ENCODE results near the gene RTEL1.
"Not testable (repeated sequence)": the region's sequence is repeated elsewhere in the genome, so short reads cannot be mapped to it uniquely, and the experiment has no call there.

The RTEL1 gene

DNA sequence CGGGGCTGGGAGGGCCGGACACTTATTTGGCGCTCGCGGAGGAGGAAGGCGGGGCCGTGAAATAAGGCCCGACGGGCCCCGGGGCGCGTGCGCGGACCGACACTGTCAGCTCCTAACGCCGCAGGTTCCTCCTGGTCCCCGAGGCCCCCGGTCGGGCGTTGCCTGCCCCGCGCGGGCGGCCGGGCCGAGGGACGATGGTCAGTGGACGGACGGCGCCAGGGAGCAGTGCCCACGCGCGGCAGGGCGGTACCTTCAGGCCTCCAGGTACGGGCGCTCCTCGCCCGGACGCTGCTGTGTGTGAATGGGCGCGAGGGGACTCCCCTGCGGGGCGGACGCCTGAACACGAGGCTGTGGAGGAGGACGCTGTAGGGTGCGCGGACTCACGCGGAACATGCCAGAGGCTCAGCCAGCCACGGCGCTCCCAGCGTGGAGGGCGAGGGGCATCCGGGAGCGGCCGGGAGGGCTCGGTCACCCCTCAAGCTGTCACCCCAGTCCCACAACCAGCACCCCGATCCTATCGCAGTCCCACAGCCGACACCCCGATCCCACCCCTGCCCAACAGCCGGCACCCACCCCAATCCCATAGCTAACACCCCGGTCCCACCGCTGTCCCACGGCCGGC lies 30.9 kb upstream of the RTEL1 start:
- in situ Hi-C loops (cut with MboI; ENCODE audit: low sequenced_read_pairs): no loop called here

DNA sequence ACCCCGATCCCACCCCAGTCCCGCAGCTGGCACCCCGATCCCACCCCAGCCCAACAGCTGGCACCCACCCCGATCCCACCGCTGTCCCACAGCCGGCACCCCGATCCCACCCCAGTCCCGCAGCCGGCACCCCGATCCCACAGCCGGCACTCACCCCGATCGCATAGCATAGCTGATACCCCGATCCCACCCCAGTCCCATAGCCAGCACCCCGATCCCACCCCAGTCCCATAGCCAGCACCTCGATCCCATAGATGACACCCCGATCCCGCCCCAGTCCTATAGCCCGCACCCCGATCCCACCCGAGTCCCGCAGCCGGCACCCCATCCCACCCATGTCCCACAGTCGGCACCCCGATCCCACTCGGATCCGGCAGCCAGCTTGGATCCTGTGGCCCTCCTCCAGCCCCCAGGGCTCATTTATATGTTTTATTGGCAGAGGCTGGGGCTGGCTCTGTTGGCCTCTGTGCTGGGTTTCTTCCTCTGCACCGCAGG lies 30.3 kb upstream of the RTEL1 start:
- in situ Hi-C loops (cut with MboI; ENCODE audit: low sequenced_read_pairs): no loop called here

- in situ Hi-C loops (cut with MboI; ENCODE audit: low sequenced_read_pairs): no loop called here
Measured at GRCh38 chr20:63628246-63628975, 29.7 kb upstream of the RTEL1 start.

- in situ Hi-C loops (cut with MboI; ENCODE audit: low sequenced_read_pairs): not testable (repeated sequence)
Measured at GRCh38 chr20:63630956-63631355, 27.2 kb upstream of the RTEL1 start.

DNA sequence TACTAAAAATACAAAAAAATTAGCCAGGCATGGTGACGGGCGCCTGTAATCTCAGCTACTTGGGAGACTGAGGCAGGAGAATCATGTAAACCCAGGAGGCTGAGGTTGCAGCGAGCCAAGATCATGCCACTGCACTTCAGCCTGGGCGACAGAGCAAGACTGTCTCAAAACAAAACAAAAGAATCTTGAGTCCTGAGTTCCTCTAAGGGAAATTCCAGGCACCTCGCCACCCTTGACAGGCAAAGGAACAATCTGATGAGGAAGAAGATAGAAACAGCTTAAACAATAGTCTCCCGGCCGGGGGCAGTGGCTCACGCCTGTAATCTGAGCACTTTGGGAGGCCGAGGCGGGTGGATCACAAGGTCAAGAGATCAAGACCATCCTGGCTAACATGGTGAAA lies 26.7 kb upstream of the RTEL1 start:
- in situ Hi-C loops (cut with MboI; ENCODE audit: low sequenced_read_pairs): not testable (repeated sequence)

DNA sequence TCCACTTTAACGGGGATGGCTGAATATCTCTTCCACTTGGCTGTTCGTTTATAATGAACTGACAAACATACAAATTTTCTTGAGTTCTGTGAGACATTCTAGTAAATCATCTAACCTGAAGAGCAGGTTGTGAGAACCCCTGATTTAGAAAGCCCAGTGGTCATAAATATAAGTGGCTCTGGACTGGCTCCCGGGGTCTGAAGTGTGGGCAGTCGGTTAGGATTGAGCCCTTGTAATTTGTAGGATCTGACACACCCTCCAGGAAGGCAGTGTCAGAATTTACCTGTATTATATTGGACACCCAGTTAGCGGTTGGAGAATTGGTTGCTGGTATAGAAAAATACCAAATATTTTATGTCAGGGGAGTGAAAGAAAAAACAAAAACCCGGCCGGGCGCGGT lies 24.4 kb upstream of the RTEL1 start:
- in situ Hi-C loops (cut with MboI; ENCODE audit: low sequenced_read_pairs): no loop called here

GRCh38 chr20:63635431-63636141 lies 22.5 kb upstream of the RTEL1 start:
- in situ Hi-C loops (cut with MboI; ENCODE audit: low sequenced_read_pairs): no loop called here

DNA sequence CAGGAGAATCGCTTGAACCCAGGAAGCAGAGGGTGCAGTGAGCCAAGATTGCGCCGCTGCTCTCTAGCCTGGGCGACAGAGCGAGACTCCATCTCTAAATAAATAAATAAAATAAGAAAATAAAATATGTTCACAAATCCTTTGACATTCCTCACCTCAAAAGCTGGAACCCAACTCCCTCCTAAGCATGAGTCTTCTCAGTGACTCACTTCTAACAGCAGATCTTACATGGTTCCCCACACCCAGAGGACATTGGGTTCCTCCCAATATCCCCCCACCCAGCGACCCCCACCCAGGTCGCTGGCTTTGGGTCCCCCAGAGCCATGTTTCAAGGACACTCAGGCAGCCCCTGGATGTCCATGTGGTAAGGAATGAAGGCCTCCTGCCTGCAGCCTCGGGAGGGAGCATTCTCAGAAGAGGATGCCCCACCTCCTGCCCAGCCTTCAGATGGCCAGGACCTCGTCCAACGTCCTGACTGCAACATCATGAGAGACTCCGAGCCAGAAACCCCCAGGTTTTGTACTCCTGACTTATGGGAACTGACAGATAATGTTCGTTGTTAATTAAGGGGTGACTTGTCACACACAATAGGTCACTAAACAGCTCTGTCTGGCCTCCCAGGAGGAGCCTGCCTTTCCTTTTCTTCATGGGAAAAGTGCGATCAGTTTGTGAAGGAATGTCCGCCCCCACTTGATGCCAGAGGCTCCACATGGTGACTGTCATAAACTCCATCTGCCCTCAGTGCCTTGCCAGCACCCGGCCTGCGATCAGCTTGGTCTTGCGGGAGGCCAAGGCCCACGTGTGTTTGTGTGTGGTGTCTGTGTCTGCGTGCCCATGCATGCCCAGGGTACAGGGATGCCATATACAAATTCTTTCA lies 21.1 kb upstream of the RTEL1 start:
- in situ Hi-C loops (cut with MboI; ENCODE audit: low sequenced_read_pairs): no loop called here

- in situ Hi-C loops (cut with MboI; ENCODE audit: low sequenced_read_pairs): no loop called here
Measured at GRCh38 chr20:63639093-63639975, 18.8 kb upstream of the RTEL1 start.

DNA sequence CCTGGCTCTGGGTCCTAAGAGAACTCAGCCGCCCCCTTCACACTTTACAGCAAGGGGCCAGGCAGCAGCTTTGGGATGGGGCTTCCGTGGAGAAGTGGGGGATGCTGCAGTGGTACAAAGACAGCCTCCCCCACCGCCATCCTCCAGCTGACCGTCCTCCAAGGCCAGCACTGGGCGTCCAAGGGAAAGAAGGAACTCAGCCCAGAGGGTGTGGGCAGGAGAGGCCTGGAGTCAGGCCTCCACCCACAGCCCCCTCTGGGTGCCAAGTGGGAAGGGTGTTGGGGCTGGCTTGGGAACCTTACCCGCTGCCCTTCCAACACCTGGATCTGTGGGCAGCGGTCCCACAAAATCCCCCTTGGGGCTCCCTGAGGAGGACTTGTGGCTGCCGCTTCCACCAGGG lies 18.0 kb upstream of the RTEL1 start:
- in situ Hi-C loops (cut with MboI; ENCODE audit: low sequenced_read_pairs): no loop called here

- in situ Hi-C loops (cut with MboI; ENCODE audit: low sequenced_read_pairs): not testable (repeated sequence)
Measured at GRCh38 chr20:63640686-63641085, 17.4 kb upstream of the RTEL1 start.

- in situ Hi-C loops (cut with MboI; ENCODE audit: low sequenced_read_pairs): no loop called here
Measured at GRCh38 chr20:63641146-63641791, 16.8 kb upstream of the RTEL1 start.

DNA sequence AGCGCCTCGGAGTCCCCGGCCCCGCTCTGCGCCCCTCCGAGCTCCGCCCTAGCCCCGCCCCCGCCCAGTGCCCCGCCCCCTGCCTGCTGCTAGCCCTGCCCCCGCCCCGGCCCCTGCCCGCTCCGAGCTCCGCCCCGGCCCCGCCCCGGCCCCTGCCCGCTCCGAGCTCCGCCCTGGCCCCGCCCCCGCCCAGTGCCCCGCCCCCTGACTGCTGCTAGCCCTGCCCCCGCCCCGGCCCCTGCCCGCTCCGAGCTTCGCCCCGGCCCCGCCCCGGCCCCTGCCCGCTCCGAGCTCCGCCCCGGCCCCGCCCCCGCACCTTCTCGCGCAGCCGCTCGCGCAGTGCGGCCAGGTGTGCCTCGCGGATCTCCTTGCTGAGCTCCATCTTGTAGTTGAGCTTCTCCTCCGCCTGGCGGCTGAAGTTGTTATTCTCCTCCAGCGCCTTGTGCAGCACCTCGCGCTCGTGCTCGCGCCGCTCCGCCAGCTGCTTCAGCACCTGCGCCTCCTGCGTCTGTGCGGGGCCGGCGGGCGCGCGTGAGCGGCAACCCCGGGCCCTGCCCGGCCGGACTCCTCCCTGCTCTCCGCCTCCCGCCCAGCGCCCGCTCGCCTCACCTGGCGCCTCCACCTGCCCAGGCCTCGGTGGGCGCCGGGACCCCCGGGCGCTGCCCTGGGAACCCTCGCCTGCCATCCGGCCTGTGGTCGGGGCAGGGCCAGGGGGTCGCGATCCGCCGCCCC lies 16.2 kb upstream of the RTEL1 start:
- in situ Hi-C loops (cut with MboI; ENCODE audit: low sequenced_read_pairs): no loop called here

- in situ Hi-C loops (cut with MboI; ENCODE audit: low sequenced_read_pairs): no loop called here
Measured at GRCh38 chr20:63642527-63643247, 15.4 kb upstream of the RTEL1 start.

- in situ Hi-C loops (cut with MboI; ENCODE audit: low sequenced_read_pairs): no loop called here
Measured at GRCh38 chr20:63643499-63643898, 14.6 kb upstream of the RTEL1 start.

DNA sequence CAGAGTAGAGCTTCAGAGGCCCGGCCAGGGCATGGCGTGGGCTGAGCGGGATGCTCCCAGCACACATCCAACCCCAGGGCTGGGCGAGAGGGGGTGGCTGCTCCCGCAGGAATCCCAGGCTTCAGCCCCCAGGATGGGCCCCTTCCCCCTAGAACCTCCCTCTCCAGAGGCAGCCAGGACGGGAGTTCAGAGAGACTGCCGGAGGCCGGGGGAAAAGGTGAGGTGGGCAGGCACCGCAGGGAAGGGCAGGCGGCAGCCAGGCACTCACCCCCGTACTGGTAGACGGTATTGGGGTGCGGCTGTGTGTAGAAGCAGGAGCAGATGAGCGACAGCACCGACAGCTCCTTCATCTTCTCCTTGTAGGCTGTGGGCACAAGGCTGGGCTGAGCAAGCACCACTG lies 14.2 kb upstream of the RTEL1 start:
- in situ Hi-C loops (cut with MboI; ENCODE audit: low sequenced_read_pairs): no loop called here

DNA sequence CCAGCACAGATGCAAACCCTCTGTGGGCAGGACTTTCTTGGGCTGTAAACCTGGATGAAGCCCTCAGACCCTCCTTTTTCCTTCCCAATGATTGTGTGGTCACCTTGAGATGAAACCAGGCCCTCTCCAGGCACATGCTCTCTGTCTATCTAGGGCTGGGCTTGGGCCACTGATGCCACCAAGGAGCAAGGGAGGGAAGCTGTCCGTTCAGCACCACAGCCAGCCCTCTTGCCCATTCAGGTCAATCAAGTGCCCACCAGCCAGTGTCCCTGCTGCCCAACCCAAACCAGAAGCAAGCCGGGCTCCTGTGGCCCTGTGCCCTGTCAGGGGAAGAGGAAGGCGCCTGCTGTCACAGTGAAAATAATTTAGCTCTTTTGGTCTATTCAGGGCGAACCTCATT lies 12.9 kb upstream of the RTEL1 start:
- in situ Hi-C loops (cut with MboI; ENCODE audit: low sequenced_read_pairs): no loop called here

DNA sequence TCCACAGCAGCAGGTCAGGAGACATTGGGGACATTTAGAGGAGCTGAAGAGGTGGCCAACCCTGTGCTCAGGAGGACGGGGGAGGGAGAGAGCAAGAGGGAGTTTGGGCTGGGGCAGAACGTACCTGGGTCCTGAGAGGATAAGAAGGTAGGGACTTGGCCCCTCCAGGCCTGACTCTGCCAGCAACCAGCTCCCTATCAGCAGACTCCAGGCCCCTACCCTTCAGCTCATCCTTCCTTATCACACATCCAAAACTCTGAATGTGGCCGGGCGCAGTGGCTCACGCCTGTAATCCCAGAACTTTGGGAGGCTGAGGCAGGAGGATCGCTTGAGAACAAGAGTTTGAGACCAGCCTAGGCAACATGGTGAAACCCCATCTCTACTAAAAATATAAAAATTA lies 9.9 kb upstream of the RTEL1 start:
- in situ Hi-C loops (cut with MboI; ENCODE audit: low sequenced_read_pairs): no loop called here

Data from hTERT RPE-1 (cell line).